MM.1S (cell line): ENCODE results near the gene RAB10.
"Not testable (repeated sequence)": the region's sequence is repeated elsewhere in the genome, so short reads cannot be mapped to it uniquely, and the experiment has no call there.

Experiments
- DNase-seq: peaks from one replicate; pipeline ENCODE4 v3.0.0-alpha.2; 2015
- H2AFZ ChIP-seq: fragments of 300-600 bp; sonication (generic); 2 replicates; pipeline ENCODE4 v1.6.0; 2016; ENCODE audit warnings: antibody characterized with exemption, low read length
- H3F3A ChIP-seq: fragments of 300-600 bp; sonication (generic); 2 replicates; pipeline ENCODE4 v1.6.1; 2016; ENCODE audit warnings: mild to moderate bottlenecking, antibody characterized with exemption, low read length, moderate library complexity, mixed read lengths; ENCODE audit not compliant: insufficient read depth
- H3K27ac ChIP-seq: fragments of 300-600 bp; sonication (generic); 2 replicates; pipeline ENCODE4 v1.5.1; 2016; ENCODE audit warnings: mild to moderate bottlenecking, low read length
- H3K27me3 ChIP-seq: fragments of 300-600 bp; sonication (generic); replicated peaks from 2 replicates; pipeline ENCODE4 v1.6.0; 2016; ENCODE audit warnings: low read length; ENCODE audit not compliant: insufficient read depth
- H3K36me3 ChIP-seq: fragments of 300-600 bp; sonication (generic); replicated peaks from 2 replicates; pipeline ENCODE4 v1.6.1; 2016; ENCODE audit warnings: mild to moderate bottlenecking, low read length, mixed read lengths; ENCODE audit not compliant: insufficient read depth
- H3K4me1 ChIP-seq: fragments of 300-600 bp; sonication (generic); 2 replicates; pipeline ENCODE4 v1.6.1; 2016; ENCODE audit warnings: low read length, mixed read lengths
- H3K4me2 ChIP-seq: fragments of 300-600 bp; sonication (generic); 2 replicates; pipeline ENCODE4 v1.6.0; 2016; ENCODE audit warnings: low read depth, low read length
- H3K4me3 ChIP-seq: fragments of 300-600 bp; sonication (generic); 2 replicates; pipeline ENCODE4 v1.5.1; 2016; ENCODE audit warnings: low read length, mixed read lengths
- H3K79me2 ChIP-seq: fragments of 300-600 bp; sonication (generic); 2 replicates; pipeline ENCODE4 v1.6.1; 2016; ENCODE audit warnings: mixed run types, low read length, mixed read lengths
- H3K9ac ChIP-seq: fragments of 300-600 bp; sonication (generic); 2 replicates; pipeline ENCODE4 v1.6.1; 2016; ENCODE audit warnings: low read length, mixed read lengths
- H3K9me2 ChIP-seq: fragments of 300-600 bp; sonication (generic); replicated peaks from 2 replicates; pipeline ENCODE4 v1.6.1; 2016; ENCODE audit warnings: mild to moderate bottlenecking, low read length, mixed read lengths; ENCODE audit not compliant: insufficient read depth
- H3K9me3 ChIP-seq: fragments of 300-600 bp; sonication (generic); replicated peaks from 2 replicates; pipeline ENCODE4 v1.6.1; 2016; ENCODE audit warnings: mild to moderate bottlenecking, low read length, mixed read lengths; ENCODE audit not compliant: insufficient read depth
- H4K20me1 ChIP-seq: fragments of 300-600 bp; sonication (generic); 2 replicates; pipeline ENCODE4 v1.6.1; 2016; ENCODE audit warnings: mild to moderate bottlenecking, low read length, moderate library complexity, mixed read lengths; ENCODE audit not compliant: insufficient read depth
- CTCF ChIP-seq: fragments of 300-600 bp; sonication (generic); IDR thresholded peaks from 2 replicates; pipeline ENCODE4 v1.5.1; 2016; ENCODE audit warnings: antibody characterized with exemption, low read length, mixed read lengths
- EZH2 ChIP-seq: fragments of 300-600 bp; sonication (generic); optimal IDR thresholded peaks from 2 replicates; pipeline ENCODE3; 2017; ENCODE audit warnings: low read depth, mild to moderate bottlenecking, antibody characterized with exemption, low read length, mixed read lengths
- EZH2phosphoT487 ChIP-seq: fragments of 300-600 bp; sonication (generic); IDR thresholded peaks from 2 replicates; pipeline ENCODE4 v1.6.1; 2018; ENCODE audit warnings: antibody characterized with exemption, low read length

RAB10 gene

GRCh38 chr2:26080356-26080755 is 46.5 kb downstream of the RAB10 start:
- Histone ChIP-seq H3K79me2 (peaks cover 97% of the 10 kb centered on the region), H3K9me2 (no peaks in the 10 kb centered on the region), H4K20me1 (no peaks in the 10 kb centered on the region), H3K4me2 (no peak overlapping the region), H3F3A (no peaks in the 10 kb centered on the region), H2AFZ (no peak overlapping the region), H3K27me3 (no peaks in the 10 kb centered on the region), H3K9ac (no peak overlapping the region), H3K9me3 (no peaks in the 10 kb centered on the region), H3K4me1 (no peaks in the 10 kb centered on the region), H3K4me3 (no peak overlapping the region), H3K27ac (no peak overlapping the region), H3K36me3 (no peaks in the 10 kb centered on the region)
- DNase-seq: no peak
- no peak for TF ChIP-seq CTCF
- no peak for TF ChIP-seq EZH2
- TF ChIP-seq EZH2phosphoT487: no peak

GRCh38 chr2:26080925-26081324 is 47.0 kb downstream of the RAB10 start:
- not testable (repeated sequence) for H3K9me2 ChIP-seq, H3F3A ChIP-seq, H3K36me3 ChIP-seq, H3K9me3 ChIP-seq, H3K4me1 ChIP-seq, H3K4me3 ChIP-seq, H3K27me3 ChIP-seq, H3K27ac ChIP-seq, H2AFZ ChIP-seq, H3K9ac ChIP-seq, H4K20me1 ChIP-seq, H3K4me2 ChIP-seq, DNase-seq
- H3K79me2 ChIP-seq: peaks cover 91% of the 10 kb centered on the region

- H3K27ac ChIP-seq: no peak overlapping the region
- no peaks in the 10 kb centered on the region for H3K36me3 ChIP-seq
- H3K4me3 ChIP-seq: no peak overlapping the region
- H3K9ac ChIP-seq: no peak overlapping the region
- no peak overlapping the region for H2AFZ ChIP-seq
- no peak overlapping the region for H3K4me2 ChIP-seq
- H3K27me3 ChIP-seq: no peaks in the 10 kb centered on the region
- H3K4me1 ChIP-seq: no peaks in the 10 kb centered on the region
- TF ChIP-seq EZH2phosphoT487: no peak
- TF ChIP-seq CTCF: no peak
- TF ChIP-seq EZH2: no peak
- H3F3A ChIP-seq: no peaks in the 10 kb centered on the region
- no peak for DNase-seq
- H4K20me1 ChIP-seq: 0 out of 2 replicates have a peak, but pooled peaks cover under 1% of the 10 kb centered on the region
- H3K9me3 ChIP-seq: no peaks in the 10 kb centered on the region
- H3K79me2 ChIP-seq: peaks cover 91% of the 10 kb centered on the region
- H3K9me2 ChIP-seq: no peaks in the 10 kb centered on the region
Observed at GRCh38 chr2:26081556-26081955, 47.7 kb downstream of the RAB10 start.

- Histone ChIP-seq H3K9ac (no peak overlapping the region), H3K36me3 (no peaks in the 10 kb centered on the region), H3K9me3 (no peaks in the 10 kb centered on the region), H3K4me3 (no peak overlapping the region), H3F3A (no peaks in the 10 kb centered on the region), H3K4me1 (no peaks in the 10 kb centered on the region), H3K4me2 (no peak overlapping the region), H3K27ac (no peak overlapping the region), H4K20me1 (peaks cover 18% of the 10 kb centered on the region), H3K27me3 (no peaks in the 10 kb centered on the region), H3K79me2 (peaks cover 91% of the 10 kb centered on the region), H3K9me2 (no peaks in the 10 kb centered on the region), H2AFZ (no peak overlapping the region)
- no peak for DNase-seq
- TF ChIP-seq EZH2: no peak
- TF ChIP-seq CTCF: no peak
- TF ChIP-seq EZH2phosphoT487: no peak
Observed at GRCh38 chr2:26086155-26086637, 52.3 kb downstream of the RAB10 start.
